Fibroblast of villous mesenchyme (primary cell): ENCODE measurements around the gene SFSWAP. TPM values are rescaled to one million over a fixed set of nuclear protein-coding genes. Genes with fewer than 3 reads are reported as not detected.

Experiments
- DNase-seq: peaks from one replicate; pipeline ENCODE4 v3.0.0-alpha.2; 2010; ENCODE audit warnings: low read depth
- H3K4me3 ChIP-seq: 2 replicates; pipeline ENCODE4 v1.5.1; 2011; ENCODE audit warnings: low read depth, mild to moderate bottlenecking, low read length
- total RNA-seq: library from RNA; depleted of rRNA; stranded (reverse); fragments of >200 nt; gene quantifications from 2 replicates; pipeline ENCODE4 v1.2.3, GENCODE V29; 2012
- TF ChIP-seq, protein P1 (sequence below): IDR thresholded peaks from 2 replicates; pipeline ENCODE4 v1.5.1; 2012; ENCODE audit warnings: low read depth, mild to moderate bottlenecking, low read length; ENCODE audit not compliant: insufficient read depth

Gene SFSWAP
- total RNA-seq, 1 donor = 28.5 TPM

DNA sequence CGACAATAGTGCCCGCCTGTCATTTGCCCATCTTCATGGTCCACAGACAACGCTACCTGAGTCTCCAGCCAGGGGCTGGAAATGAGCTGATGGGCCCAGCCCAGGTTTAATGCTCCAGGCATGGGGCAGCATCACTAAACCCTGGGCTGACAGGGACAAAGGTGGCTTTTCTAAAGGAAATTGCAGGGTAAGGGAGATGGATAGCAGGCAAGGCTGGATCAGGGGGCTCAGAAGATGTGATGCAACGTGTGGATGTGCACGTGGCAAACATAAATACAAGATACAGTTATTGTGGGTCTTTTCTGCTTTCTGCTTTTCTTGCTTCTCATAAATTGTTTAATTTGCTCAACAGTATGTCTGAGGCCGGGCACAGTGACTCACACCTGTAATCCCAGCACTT is 113.6 kb downstream of the SFSWAP start:
- H3K4me3 ChIP-seq = no peak overlapping the region
- TF ChIP-seq, protein P1, sequence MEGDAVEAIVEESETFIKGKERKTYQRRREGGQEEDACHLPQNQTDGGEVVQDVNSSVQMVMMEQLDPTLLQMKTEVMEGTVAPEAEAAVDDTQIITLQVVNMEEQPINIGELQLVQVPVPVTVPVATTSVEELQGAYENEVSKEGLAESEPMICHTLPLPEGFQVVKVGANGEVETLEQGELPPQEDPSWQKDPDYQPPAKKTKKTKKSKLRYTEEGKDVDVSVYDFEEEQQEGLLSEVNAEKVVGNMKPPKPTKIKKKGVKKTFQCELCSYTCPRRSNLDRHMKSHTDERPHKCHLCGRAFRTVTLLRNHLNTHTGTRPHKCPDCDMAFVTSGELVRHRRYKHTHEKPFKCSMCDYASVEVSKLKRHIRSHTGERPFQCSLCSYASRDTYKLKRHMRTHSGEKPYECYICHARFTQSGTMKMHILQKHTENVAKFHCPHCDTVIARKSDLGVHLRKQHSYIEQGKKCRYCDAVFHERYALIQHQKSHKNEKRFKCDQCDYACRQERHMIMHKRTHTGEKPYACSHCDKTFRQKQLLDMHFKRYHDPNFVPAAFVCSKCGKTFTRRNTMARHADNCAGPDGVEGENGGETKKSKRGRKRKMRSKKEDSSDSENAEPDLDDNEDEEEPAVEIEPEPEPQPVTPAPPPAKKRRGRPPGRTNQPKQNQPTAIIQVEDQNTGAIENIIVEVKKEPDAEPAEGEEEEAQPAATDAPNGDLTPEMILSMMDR = no peak
- no peak for DNase-seq

GRCh38 chr12:131825146-131825892 is 114.4 kb downstream of the SFSWAP start:
- TF ChIP-seq, protein P1 = no peak
- DNase-seq = peak; percentile 30
- peak overlapping the region; percentile 7 for H3K4me3 ChIP-seq

GRCh38 chr12:131826097-131826928 is 115.4 kb downstream of the SFSWAP start:
- no peak for DNase-seq
- TF ChIP-seq, protein P1 = no peak
- no peak overlapping the region for H3K4me3 ChIP-seq

- peak; percentile 64 for DNase-seq
- TF ChIP-seq, protein P1 = peak; percentile 2
- peak within 1 kb of the TSS; percentile 64 for H3K4me3 ChIP-seq
Measured at GRCh38 chr12:131827961-131828534, 117.2 kb downstream of the SFSWAP start, which contains the start of gene MMP17. TSS of gene MMP17 (plus strand) at chr12:131828393. CDS start at chr12:131828495, 102 bp downstream.

DNA sequence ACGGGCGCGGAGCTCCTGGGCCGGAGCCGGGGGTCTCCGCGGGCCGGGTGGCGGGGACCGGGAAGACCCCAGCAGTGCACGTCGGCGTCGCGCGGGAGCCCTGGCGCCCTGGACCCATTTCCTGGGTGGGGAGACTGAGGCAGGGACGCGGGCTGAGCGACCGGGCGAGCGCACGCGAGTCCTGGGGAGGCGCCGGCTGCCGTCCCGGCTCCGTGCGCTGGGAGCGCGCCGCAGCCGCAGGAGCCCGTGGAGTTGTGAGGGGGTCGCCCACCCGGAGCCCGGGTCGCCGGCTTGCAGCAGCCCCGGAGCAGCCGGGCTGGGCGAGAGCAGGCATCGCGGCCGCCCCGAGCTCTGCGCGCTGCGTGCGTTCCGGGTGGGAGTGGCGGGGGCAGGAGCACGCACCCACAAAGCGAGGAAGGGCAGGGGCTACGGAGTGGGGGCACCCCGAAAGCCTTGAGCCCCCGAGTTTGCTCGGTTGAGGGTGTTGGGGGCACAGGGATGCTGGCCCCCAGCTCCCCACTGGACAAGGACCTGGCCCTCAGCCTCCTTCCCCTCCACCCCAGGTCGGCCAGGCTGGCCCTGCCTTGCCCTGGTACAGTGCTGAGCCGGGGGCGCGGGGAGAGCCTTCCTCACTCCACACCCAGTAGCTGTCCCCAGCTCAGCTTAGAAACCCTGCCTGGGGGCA is 117.9 kb downstream of the SFSWAP start:
- peak; percentile 13 for DNase-seq
- H3K4me3 ChIP-seq = peak overlapping the region; percentile 64
- TF ChIP-seq, protein P1 = no peak

DNA sequence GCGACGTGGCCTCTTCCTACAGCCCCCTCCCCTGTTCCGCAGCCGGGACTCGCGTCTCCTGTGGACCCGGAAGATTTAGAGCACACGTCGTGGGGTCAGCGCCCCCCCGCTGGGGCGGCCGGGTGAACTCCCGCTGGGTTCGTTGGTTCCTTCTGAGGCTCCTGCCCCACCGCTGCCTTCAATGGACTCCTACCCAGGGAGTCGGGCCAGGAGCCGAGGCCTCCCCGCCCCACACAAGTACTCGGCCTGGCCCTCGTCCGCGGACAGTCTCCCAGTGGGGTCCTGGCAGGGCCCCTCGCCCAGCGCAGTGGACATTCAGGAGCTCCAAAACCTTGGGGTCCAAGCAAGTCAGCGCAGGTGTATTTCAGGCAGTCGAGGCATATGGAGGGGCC is 118.5 kb downstream of the SFSWAP start:
- TF ChIP-seq, protein P1 = no peak
- peak overlapping the region; percentile 64 for H3K4me3 ChIP-seq
- peak; percentile 22 for DNase-seq
